Liver (tissue), 9 donors: Measurements from ENCODE around the gene KNDC1. TPM values are rescaled to one million over a fixed set of nuclear protein-coding genes. Genes with fewer than 3 reads are reported as not detected.

Experiments
- DNase-seq: peaks from one replicate; pipeline ENCODE4 v3.0.0-alpha.2; 2017; ENCODE audit warnings: low spot score
- H3K27ac ChIP-seq, 2 donors: one replicate each; pipeline ENCODE4 v1.7.0; 2013; ENCODE audit warnings: inconsistent platforms in 2 of 2, low read length in 2 of 2, control low read depth in 1 of 2, low read depth in 1 of 2, mild to moderate bottlenecking in 1 of 2
- H3K27me3 ChIP-seq, 4 donors: one replicate each; pipeline versions ENCODE4 v1.6.1 to v1.7.0; 2013; ENCODE audit warnings: low read length in 3 of 4, inconsistent platforms in 1 of 4, mild to moderate bottlenecking in 1 of 4, moderate library complexity in 1 of 4; ENCODE audit not compliant: control insufficient read depth in 4 of 4, insufficient read depth in 4 of 4
- H3K36me3 ChIP-seq, 4 donors: one replicate each; pipeline versions ENCODE4 v1.6.1 to v1.7.0; 2013; ENCODE audit warnings: low read length in 3 of 4, mild to moderate bottlenecking in 3 of 4, low read depth in 1 of 4, moderate library complexity in 1 of 4; ENCODE audit not compliant: control insufficient read depth in 4 of 4, insufficient read depth in 3 of 4
- H3K4me1 ChIP-seq, 4 donors: one replicate each; pipeline versions ENCODE4 v1.6.1 to v1.7.0; 2013; ENCODE audit warnings: low read length in 3 of 4, mild to moderate bottlenecking in 3 of 4, moderate library complexity in 1 of 4; ENCODE audit not compliant: control insufficient read depth in 4 of 4, insufficient read depth in 4 of 4
- H3K4me3 ChIP-seq, 3 donors: one replicate each; pipeline versions ENCODE4 v1.6.1 to v1.7.0; 2013; ENCODE audit warnings: low read length in 3 of 3, control low read depth in 1 of 3, low read depth in 1 of 3, mild to moderate bottlenecking in 1 of 3
- H3K9ac ChIP-seq, 2 donors: one replicate each; pipeline ENCODE4 v1.7.0; 2013; ENCODE audit warnings: low read length in 2 of 2, mild to moderate bottlenecking in 2 of 2, moderate library complexity in 2 of 2, control low read depth in 1 of 2, low read depth in 1 of 2
- H3K9me3 ChIP-seq, 4 donors: one replicate each; pipeline versions ENCODE4 v1.6.1 to v1.7.0; 2013; ENCODE audit warnings: low read length in 3 of 4; ENCODE audit not compliant: control insufficient read depth in 4 of 4
- ATF3 ChIP-seq: IDR thresholded peaks from 2 replicates; pipeline ENCODE4 v1.6.1; 2016; ENCODE audit warnings: antibody characterized with exemption
- EGR1 ChIP-seq, 2 donors: IDR thresholded peaks; 2 replicates each; pipeline ENCODE4 v1.6.1; 2016 to 2018; ENCODE audit warnings: antibody characterized with exemption in 2 of 2, low read depth in 2 of 2
- FOXA1 ChIP-seq: IDR thresholded peaks from 2 replicates; pipeline ENCODE4 v1.6.1; 2016; ENCODE audit warnings: antibody characterized with exemption
- FOXA2 ChIP-seq: IDR thresholded peaks from 2 replicates; pipeline ENCODE4 v1.6.1; 2016; ENCODE audit warnings: antibody characterized with exemption
- GABPA ChIP-seq, 2 donors: IDR thresholded peaks in 1 of 2; conservative IDR thresholded peaks in 1 of 2; 2 replicates each; pipeline ENCODE4 v1.6.1; 2016; ENCODE audit warnings: antibody characterized with exemption in 2 of 2, mild to moderate bottlenecking in 1 of 2, moderate library complexity in 1 of 2
- HNF4A ChIP-seq, 2 donors: conservative IDR thresholded peaks; 2 replicates each; pipeline ENCODE4 v1.6.1; 2016; ENCODE audit warnings: antibody characterized with exemption in 2 of 2, mild to moderate bottlenecking in 2 of 2
- HNF4G ChIP-seq: IDR thresholded peaks from 2 replicates; pipeline ENCODE4 v1.6.1; 2016; ENCODE audit warnings: antibody characterized with exemption
- JUND ChIP-seq, 2 donors: IDR thresholded peaks; 2 replicates each; pipeline ENCODE4 v1.6.1; 2016; ENCODE audit warnings: antibody characterized with exemption in 2 of 2
- MAX ChIP-seq: IDR thresholded peaks from 2 replicates; pipeline ENCODE4 v1.6.1; 2016; ENCODE audit warnings: antibody characterized with exemption
- NR2F2 ChIP-seq: IDR thresholded peaks from 2 replicates; pipeline ENCODE4 v1.6.1; 2016; ENCODE audit warnings: antibody characterized with exemption
- RXRA ChIP-seq, 2 donors: IDR thresholded peaks; 2 replicates each; pipeline ENCODE4 v1.6.1; 2017 to 2018; ENCODE audit warnings: antibody characterized with exemption in 2 of 2, mild to moderate bottlenecking in 1 of 2
- SP1 ChIP-seq: IDR thresholded peaks from 2 replicates; pipeline ENCODE4 v1.6.1; 2018; ENCODE audit warnings: antibody characterized with exemption, mild to moderate bottlenecking
- WGBS: extraction: QIAGEN DNeasy Blood & Tissue Kit; methylation state at CpG from one replicate; pipeline ENCODE4 v1.1.7; 2013; 5-methylcytosine and 5-hydroxymethylcytosine counted together
- polyA plus RNA-seq, 2 donors: library from polyadenylated mRNA; stranded (reverse) in 1 of 2; unstranded in 1 of 2; fragments of 200-250 nt in 1 of 2; fragments of >200 nt in 1 of 2; fragmentation: Nextera tagmentation in 1 of 2; extraction: Ambion mirVana in 1 of 2; gene quantifications; one replicate each; pipeline versions ENCODE4 v1.2.1 to v1.2.3, GENCODE V29; 2013 to 2015
- total RNA-seq, 2 donors: library from RNA; depleted of rRNA; stranded (reverse); fragments of >200 nt; gene quantifications; one replicate each; pipeline ENCODE4 v1.2.3, GENCODE V29; 2014
- TF ChIP-seq, protein P1 (sequence below): fragments of 150-350 bp; IDR thresholded peaks from 2 replicates; pipeline ENCODE4 v1.5.1; 2017; ENCODE audit warnings: improper control_type of control experiment, low read depth, low read length; ENCODE audit not compliant: missing input control
- TF ChIP-seq, protein P2 (sequence below): IDR thresholded peaks from 2 replicates; pipeline ENCODE4 v1.6.1; 2016; ENCODE audit warnings: antibody characterized with exemption, mild to moderate bottlenecking
- donor health status: healthy.
- donor health status: healthy.
- donor health status: healthy.
- donor health status: healthy.
- donor health status: healthy.

Gene KNDC1
- total and polyA plus RNA-seq, 4 donors: 0.53 to 12.9 (median 4.3) TPM

GRCh38 chr10:133115453-133115842, 44.6 kb upstream of the KNDC1 start:
- 86% methylated on average over 13 of the region's 13 CpGs for WGBS
- H3K4me1 ChIP-seq: no peaks in the 10 kb centered on the region
- no peak overlapping the region for H3K4me3 ChIP-seq
- H3K9me3 ChIP-seq: peaks cover 0 to 3% (median 0%) of the 10 kb centered on the region in 4 donors
- no peak overlapping the region for H3K9ac ChIP-seq
- no peak overlapping the region for H3K27ac ChIP-seq
- no peaks in the 10 kb centered on the region for H3K27me3 ChIP-seq
- TF ChIP-seq MAX (no peak), FOXA2 (no peak), ATF3 (no peak), JUND (IDR thresholded peaks at IDR 0.05) (no peak), FOXA1 (no peak), HNF4G (no peak)
- TF ChIP-seq, protein P1, sequence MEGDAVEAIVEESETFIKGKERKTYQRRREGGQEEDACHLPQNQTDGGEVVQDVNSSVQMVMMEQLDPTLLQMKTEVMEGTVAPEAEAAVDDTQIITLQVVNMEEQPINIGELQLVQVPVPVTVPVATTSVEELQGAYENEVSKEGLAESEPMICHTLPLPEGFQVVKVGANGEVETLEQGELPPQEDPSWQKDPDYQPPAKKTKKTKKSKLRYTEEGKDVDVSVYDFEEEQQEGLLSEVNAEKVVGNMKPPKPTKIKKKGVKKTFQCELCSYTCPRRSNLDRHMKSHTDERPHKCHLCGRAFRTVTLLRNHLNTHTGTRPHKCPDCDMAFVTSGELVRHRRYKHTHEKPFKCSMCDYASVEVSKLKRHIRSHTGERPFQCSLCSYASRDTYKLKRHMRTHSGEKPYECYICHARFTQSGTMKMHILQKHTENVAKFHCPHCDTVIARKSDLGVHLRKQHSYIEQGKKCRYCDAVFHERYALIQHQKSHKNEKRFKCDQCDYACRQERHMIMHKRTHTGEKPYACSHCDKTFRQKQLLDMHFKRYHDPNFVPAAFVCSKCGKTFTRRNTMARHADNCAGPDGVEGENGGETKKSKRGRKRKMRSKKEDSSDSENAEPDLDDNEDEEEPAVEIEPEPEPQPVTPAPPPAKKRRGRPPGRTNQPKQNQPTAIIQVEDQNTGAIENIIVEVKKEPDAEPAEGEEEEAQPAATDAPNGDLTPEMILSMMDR: no peak
- H3K36me3 ChIP-seq: no peaks in the 10 kb centered on the region
- no peak for DNase-seq

GRCh38 chr10:133115976-133116375, 44.0 kb upstream of the KNDC1 start:
- WGBS: 74% methylated on average over 17 of the region's 17 CpGs
- TF ChIP-seq MAX (no peak), GABPA (IDR thresholded peaks at IDR 0.05 in 1 of 2, conservative IDR thresholded peaks at IDR 0.05 in 1 of 2) (no peak), HNF4A (conservative IDR thresholded peaks at IDR 0.05) (no peak), RXRA (IDR thresholded peaks at IDR 0.05) (no peak), HNF4G (no peak), SP1 (no peak), EGR1 (IDR thresholded peaks at IDR 0.05; ENCODE audit: low read depth in 2 of 2) (no peak), FOXA2 (no peak), FOXA1 (no peak), NR2F2 (no peak)
- TF ChIP-seq, protein P1: no peak
- TF ChIP-seq, protein P2, sequence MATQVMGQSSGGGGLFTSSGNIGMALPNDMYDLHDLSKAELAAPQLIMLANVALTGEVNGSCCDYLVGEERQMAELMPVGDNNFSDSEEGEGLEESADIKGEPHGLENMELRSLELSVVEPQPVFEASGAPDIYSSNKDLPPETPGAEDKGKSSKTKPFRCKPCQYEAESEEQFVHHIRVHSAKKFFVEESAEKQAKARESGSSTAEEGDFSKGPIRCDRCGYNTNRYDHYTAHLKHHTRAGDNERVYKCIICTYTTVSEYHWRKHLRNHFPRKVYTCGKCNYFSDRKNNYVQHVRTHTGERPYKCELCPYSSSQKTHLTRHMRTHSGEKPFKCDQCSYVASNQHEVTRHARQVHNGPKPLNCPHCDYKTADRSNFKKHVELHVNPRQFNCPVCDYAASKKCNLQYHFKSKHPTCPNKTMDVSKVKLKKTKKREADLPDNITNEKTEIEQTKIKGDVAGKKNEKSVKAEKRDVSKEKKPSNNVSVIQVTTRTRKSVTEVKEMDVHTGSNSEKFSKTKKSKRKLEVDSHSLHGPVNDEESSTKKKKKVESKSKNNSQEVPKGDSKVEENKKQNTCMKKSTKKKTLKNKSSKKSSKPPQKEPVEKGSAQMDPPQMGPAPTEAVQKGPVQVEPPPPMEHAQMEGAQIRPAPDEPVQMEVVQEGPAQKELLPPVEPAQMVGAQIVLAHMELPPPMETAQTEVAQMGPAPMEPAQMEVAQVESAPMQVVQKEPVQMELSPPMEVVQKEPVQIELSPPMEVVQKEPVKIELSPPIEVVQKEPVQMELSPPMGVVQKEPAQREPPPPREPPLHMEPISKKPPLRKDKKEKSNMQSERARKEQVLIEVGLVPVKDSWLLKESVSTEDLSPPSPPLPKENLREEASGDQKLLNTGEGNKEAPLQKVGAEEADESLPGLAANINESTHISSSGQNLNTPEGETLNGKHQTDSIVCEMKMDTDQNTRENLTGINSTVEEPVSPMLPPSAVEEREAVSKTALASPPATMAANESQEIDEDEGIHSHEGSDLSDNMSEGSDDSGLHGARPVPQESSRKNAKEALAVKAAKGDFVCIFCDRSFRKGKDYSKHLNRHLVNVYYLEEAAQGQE: no peak

More at GRCh38 chr10:133115976-133116375, 44.0 kb upstream of the KNDC1 start:
- H3K4me3 ChIP-seq: no peak overlapping the region
- H3K27me3 ChIP-seq: no peaks in the 10 kb centered on the region
- H3K27ac ChIP-seq: no peak overlapping the region
- DNase-seq: no peak
- H3K4me1 ChIP-seq: no peaks in the 10 kb centered on the region
- no peak overlapping the region for H3K9ac ChIP-seq
- H3K36me3 ChIP-seq: no peaks in the 10 kb centered on the region
- peaks cover 0 to 3% (median 0%) of the 10 kb centered on the region in 4 donors for H3K9me3 ChIP-seq
